Measurements from ENCODE around the gene SPTBN1.

- TF ChIP-seq CTCF (conservative IDR thresholded peaks at IDR 0.05; ENCODE audit: low read depth, low read length) (no peak), EZH2 (IDR thresholded peaks at IDR 0.05; ENCODE audit: low read length, unreplicated experiment) (no peak)
Observed at GRCh38 chr2:54603796-54604195, 147.7 kb downstream of the SPTBN1 start.

Measured in PC-3 (cell line).